C4-2B (cell line): ENCODE results near the gene TUB.

Source experiments
- CTCF ChIP-seq: fragments of 450-650 bp; conservative IDR thresholded peaks from 2 replicates; pipeline ENCODE4 v1.5.1; 2017; ENCODE audit warnings: mild to moderate bottlenecking
- ZFX ChIP-seq: fragments of 450-650 bp; IDR thresholded peaks from 2 replicates; pipeline ENCODE4 v1.6.1; 2017

- TF ChIP-seq CTCF (no peak), ZFX (no peak)
Observed at GRCh38 chr11:8043756-8044155, 37.3 kb upstream of the TUB start.
